Measurements from ENCODE around the gene PCIF1. TPM values are rescaled to one million over a fixed set of nuclear protein-coding genes. Genes with fewer than 3 reads are reported as not detected.
A peak's percentile ranks its signal among the peaks of the same experiment; 100 is the strongest.

The PCIF1 gene
- total RNA-seq, 1 experiment from 2014 or later, result 2.7 TPM

- DNase-seq (ENCODE audit: low read depth), result no peak
Measured at GRCh38 chr20:45904583-45905504, 29.6 kb upstream of the PCIF1 start.

- peak; percentile 89 for DNase-seq (ENCODE audit: low read depth)
Measured at GRCh38 chr20:45905505-45906079, 28.9 kb upstream of the PCIF1 start.

GRCh38 chr20:45907219-45907948, 27.1 kb upstream of the PCIF1 start:
- DNase-seq (ENCODE audit: low read depth), result no peak

- DNase-seq (ENCODE audit: low read depth), result no peak
Measured at GRCh38 chr20:45908084-45908483, 26.4 kb upstream of the PCIF1 start.

- DNase-seq (ENCODE audit: low read depth), result no peak
Measured at GRCh38 chr20:45909336-45909808, 25.1 kb upstream of the PCIF1 start.

- no peak for DNase-seq (ENCODE audit: low read depth)
Measured at GRCh38 chr20:45909817-45910669, 24.4 kb upstream of the PCIF1 start.

GRCh38 chr20:45910670-45911485, 23.6 kb upstream of the PCIF1 start:
- peak; percentile 96 for DNase-seq (ENCODE audit: low read depth)

- DNase-seq (ENCODE audit: low read depth), result no peak
Measured at GRCh38 chr20:45911486-45912343, 22.8 kb upstream of the PCIF1 start, which contains the start of gene PLTP. TSS of gene PLTP (minus strand) at chr20:45912155. CDS start at chr20:45911452, 703 bp downstream.

- no peak for DNase-seq (ENCODE audit: low read depth)
Measured at GRCh38 chr20:45912344-45912682, 22.2 kb upstream of the PCIF1 start.

GRCh38 chr20:45913116-45913515, 21.4 kb upstream of the PCIF1 start:
- no peak for DNase-seq (ENCODE audit: low read depth)

GRCh38 chr20:45917790-45918141, 16.7 kb upstream of the PCIF1 start:
- no peak for DNase-seq (ENCODE audit: low read depth)

GRCh38 chr20:45918182-45918737, 16.2 kb upstream of the PCIF1 start:
- no peak for DNase-seq (ENCODE audit: low read depth)

GRCh38 chr20:45918779-45919537, 15.5 kb upstream of the PCIF1 start:
- DNase-seq (ENCODE audit: low read depth), result no peak

GRCh38 chr20:45919542-45920399, 14.7 kb upstream of the PCIF1 start:
- peak; percentile 50 for DNase-seq (ENCODE audit: low read depth)

GRCh38 chr20:45920462-45921336, 13.8 kb upstream of the PCIF1 start:
- no peak for DNase-seq (ENCODE audit: low read depth)

- DNase-seq (ENCODE audit: low read depth), result no peak
Measured at GRCh38 chr20:45921337-45922189, 12.9 kb upstream of the PCIF1 start.
